Left hindlimb (tissue), 1 donor: ENCODE data around the gene CFB.

Source experiments
- DNase-seq: peaks from one replicate; pipeline ENCODE4 v3.0.0-alpha.2; 2018

The CFB gene

DNA sequence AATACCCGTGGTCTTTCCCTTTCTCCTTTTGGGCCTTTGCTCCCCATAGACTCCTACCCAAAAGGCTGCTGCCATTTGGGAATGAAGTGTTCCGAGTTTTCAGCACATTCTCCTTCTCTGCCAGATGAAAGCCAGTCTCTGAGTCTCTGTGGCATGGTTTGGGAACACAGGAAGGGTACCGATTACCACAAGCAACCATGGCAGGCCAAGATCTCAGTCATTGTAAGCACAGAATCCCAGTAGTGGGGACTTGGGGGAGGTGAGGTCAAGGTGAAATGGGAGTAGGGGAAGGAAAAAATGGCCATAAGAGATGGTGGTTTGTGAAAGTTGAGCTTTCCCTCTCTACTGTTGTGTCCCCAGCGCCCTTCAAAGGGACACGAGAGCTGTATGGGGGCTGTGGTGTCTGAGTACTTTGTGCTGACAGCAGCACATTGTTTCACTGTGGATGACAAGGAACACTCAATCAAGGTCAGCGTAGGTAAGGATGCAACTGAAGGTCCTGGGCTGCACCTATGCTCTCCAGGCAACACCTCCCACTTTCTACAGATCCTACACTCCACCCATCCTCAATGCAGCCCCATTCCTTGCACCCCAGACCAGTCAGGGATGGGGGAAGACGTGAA is 4.1 kb downstream of the CFB start:
- no peak for DNase-seq

DNA sequence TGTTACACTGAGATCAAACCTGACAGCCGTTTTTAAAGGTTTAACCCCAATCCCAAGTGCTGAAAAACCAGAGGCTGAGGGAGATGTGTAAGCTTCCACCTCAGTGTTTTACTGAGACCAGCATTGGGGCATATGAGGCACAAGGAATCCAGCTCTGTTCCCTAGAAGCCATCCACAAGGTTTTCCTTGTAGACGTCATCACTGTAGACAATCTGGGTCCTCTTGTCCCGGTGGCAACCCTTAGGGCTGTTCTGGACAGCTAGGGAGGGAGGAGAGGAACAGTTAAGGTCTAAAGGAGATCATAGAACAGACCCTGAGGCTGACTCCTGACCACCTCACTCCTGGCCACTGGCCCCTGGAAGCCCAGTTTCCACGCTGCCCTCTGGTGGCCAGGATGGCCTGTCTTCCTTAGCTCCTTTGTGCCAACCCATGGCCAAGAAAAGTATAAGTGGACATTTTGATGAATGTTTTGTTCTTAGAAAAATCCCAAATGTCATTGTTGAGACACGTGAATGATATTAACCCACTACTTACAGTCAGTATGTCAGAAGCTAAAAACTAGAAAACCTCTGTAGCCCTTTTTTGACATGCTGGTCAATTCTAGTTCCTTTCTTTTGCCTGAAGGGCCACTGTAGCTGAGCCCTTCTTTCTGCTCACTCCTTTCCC is 6.4 kb downstream of the CFB start:
- DNase-seq: no peak

DNA sequence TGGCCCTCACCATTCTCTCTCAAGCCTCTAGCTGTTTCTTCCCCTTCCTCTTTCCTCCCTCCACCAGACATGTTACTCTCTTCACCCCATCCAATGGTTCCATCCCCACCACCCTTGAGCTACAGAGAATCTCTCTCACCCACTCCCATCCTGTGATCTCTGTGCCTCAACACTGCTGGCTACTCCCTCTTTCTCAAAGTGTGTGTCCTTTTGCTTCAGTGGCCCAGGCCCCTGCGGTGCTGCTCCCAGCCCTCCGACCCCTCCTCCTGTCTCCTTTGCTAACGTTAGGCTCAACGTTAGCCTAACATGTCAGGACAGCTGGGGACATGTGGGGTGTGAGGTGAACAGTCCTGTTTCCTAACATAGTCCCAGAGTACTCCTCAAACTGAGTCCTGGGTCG is 7.0 kb downstream of the CFB start:
- DNase-seq: no peak

GRCh38 chr6:31954511-31954910 is 8.6 kb downstream of the CFB start:
- DNase-seq: no peak

DNA sequence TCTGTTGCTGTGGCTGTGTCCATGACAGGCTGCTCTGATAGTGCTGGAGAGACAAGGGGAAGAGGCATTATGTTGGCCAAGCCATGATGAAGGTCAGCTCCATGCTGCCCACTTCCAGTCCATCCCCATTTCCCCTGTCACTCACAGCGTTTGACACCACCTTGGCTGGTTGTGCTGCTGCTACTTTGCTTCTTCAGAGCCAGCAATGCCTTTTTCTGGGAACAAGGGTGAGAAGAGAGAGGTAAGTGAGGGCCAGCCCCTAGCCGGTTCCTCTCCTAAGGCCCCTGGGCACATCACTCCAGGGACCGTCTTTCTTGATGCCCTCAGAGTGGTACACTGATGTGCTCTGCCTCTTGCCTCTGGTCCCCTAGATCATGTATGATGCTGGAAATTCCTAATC is 10.9 kb downstream of the CFB start:
- no peak for DNase-seq

- no peak for DNase-seq
Measured at GRCh38 chr6:31958412-31958740, 12.5 kb downstream of the CFB start.

DNA sequence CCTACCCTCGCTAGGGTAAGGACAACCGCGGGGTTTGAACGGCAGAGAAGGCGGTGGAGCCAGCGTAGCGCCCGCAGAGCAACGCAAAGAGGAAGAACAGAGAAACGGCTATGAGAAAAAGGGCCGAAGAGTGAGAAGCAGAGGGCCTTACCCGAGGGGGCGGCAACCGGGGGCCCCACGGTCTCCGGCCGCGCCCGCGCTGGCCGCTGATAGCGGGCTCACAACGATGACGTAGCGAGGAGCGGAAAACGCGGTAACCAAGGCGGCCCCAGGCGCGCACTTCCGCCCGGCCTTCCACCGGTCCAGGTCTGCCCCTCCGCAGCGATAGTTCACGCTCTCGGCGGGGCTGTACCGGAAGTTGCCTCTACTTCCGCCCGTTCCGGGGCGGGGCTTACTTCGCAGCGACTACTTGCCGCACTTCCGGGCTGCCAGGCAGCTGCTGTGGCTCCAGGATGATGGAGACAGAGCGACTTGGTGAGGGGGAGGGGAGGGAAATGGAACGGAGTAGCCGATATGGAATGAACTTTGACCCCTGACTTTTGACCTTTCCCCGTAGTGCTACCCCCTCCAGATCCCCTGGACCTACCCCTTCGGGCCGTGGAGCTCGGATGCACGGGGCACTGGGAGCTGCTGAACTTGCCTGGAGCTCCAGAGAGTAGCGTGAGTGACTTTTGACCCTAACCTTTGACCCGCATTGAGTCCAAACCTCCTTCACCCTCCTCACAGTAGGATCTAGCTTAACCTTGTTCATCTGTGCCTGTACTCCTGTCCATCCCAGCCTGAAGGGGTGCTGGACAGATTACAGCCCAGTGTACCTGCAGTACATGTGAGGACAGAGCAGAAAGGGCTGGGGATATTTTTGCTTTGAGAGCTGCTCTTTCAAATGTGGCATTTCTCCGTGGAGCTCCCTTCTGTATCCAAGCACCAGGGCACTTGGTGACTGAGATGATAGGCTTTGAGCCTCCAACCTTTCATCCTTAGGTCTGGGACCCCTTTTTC is 13.1 kb downstream of the CFB start, which contains the start of the genes NELFE and SKIC2:
TSS of gene NELFE (minus strand) at position 231 of the 999 bp plus-strand sequence. CDS start 525 bp downstream, outside the sequence.
TSS of gene SKIC2 (plus strand) at position 435 of the 999 bp plus-strand sequence. CDS start at position 453, 18 bp downstream.
- DNase-seq: peak; percentile 99

GRCh38 chr6:31961616-31962015 is 15.7 kb downstream of the CFB start:
- peak; percentile 25 for DNase-seq

DNA sequence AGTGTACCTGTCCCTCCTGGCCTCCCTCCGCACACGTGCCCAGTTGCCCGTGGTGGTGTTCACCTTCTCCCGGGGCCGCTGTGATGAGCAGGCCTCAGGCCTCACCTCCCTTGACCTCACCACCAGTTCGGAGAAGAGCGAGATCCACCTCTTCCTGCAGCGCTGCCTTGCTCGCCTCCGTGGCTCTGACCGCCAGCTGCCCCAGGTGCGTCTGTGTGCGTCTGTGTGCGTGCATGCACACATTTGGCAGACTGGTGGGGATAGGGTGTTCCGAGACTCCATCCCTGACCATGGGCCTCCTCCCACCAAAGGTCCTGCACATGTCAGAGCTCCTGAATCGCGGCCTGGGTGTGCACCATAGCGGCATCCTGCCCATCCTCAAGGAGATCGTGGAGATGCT is 18.0 kb downstream of the CFB start:
- no peak for DNase-seq

DNA sequence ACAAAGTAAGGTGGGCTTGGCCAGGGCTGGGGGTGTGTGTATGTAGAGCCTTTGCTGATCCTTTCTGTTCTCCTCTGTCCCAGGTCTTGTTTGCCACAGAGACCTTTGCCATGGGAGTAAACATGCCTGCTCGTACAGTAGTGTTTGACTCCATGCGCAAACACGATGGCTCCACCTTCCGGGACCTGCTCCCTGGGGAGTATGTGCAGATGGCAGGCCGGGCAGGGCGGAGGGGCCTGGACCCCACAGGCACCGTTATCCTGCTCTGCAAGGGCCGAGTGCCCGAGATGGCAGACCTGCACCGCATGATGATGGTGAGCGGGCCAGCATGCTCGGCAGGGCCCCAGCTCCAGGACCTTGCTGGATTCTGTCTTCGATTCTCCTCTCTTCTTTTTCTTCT is 19.8 kb downstream of the CFB start:
- no peak for DNase-seq

DNA sequence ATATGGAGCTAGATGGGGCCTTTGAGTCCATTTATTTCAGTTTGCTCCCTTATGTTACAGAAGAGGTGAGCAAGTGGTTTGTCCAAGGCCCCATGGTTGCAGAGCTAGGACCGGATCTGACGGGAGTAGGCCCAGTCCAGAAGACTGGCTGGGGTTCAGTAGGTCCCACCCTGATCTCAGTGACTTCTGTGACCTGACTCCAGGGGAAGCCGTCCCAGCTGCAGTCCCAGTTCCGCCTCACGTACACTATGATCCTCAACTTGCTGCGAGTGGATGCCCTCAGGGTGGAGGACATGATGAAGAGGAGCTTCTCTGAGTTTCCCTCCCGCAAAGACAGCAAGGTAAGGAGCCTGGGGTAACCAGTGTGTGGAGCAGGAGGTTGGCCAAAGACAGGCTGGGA is 20.6 kb downstream of the CFB start:
- no peak for DNase-seq

- no peak for DNase-seq
Measured at GRCh38 chr6:31966997-31967925, 21.4 kb downstream of the CFB start.

DNA sequence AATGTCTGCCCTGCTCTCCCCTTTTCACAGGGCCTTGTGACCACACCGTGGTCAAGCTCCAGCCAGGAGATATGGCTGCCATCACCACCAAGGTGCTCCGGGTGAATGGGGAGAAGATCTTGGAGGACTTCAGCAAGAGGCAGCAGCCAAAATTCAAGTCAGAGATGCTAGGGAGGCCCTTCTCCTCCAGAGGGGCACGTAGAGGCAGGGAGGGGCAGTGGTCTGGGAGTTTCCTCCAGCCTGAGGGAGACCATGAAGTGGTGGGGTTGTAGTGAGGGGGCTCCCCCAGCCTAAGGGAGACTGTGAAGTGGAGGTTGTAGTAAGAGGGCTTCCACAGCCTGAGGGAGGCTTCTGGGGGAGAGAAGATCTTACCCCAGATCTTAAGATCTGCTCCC is 22.0 kb downstream of the CFB start:
- no peak for DNase-seq

- DNase-seq: no peak
Measured at GRCh38 chr6:31968326-31968725, 22.4 kb downstream of the CFB start.

- DNase-seq: no peak
Measured at GRCh38 chr6:31968791-31969711, 23.2 kb downstream of the CFB start.

DNA sequence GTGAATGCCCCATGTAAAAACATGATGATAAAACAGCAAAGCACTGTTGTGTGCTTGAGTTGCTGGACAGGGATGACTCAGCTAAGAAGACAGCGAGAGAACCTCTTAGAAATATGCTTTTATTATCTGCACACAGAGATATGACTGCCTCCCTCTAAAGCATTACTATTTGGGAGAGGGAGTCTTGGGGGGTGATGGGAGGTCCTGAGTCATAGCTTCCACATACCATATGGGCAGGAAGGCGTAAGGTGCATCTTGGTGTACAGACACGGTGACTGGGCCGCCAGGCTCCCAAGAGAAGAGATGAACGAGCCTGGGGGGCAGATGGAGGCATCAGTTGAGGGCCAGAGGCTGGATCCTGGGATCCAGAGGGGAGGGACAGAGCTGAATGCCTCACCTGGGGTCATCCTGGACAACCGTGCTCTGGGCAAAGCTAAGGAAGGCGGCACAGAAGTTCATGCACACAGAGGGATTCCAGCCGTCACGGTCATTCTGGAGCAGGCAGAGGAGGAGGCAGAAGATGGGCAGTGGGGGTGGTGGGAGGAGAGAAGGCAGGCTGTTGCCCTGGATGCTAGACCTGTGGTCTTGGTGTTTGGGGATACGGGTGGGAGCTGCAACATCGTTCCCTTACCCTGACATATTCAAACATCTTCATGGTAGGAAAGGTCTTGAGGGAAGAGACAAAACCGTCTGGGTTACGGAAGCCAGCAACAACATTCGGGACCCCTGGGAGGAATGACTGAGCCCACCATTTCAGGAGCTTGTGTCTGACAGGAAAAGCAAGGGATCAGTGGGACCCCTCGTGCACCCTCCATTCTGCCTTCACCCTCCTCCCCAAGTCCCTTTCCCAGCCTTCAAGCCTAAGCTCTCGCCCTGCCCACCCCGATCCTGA is 24.1 kb downstream of the CFB start:
- peak; percentile 27 for DNase-seq

DNA sequence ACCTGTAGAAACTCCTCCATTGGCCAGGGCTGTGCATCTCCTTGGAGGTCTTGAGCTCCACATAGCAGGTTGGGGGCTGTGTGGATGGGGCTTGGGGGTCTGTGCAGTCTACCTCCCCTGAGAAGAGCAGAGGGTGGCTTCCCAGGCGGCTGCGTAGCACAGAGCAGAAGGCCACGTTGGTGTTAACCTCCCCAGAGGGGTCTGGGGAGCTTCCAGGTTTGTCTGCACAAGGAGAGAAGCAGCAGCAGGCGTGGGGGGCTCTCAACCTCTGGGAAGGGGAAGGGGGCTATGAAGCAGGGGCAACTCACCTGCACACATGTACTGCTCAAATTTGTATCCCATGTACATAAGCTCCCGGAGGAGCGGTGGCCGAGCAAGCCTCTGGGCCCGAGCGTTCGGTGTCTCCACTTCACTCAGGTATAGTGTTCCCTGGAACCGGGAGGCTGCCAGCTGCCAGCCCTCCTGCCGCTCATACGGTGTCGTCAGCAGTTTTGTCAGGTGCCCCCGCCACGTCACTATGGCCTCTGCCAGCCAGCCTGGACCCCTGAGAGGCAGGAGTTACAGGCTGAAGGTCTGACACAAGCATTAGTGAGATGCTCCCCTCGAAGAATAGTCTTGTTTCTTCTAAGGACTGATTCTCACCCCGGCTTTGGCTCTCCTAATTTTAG is 24.8 kb downstream of the CFB start:
- peak; percentile 27 for DNase-seq

DNA sequence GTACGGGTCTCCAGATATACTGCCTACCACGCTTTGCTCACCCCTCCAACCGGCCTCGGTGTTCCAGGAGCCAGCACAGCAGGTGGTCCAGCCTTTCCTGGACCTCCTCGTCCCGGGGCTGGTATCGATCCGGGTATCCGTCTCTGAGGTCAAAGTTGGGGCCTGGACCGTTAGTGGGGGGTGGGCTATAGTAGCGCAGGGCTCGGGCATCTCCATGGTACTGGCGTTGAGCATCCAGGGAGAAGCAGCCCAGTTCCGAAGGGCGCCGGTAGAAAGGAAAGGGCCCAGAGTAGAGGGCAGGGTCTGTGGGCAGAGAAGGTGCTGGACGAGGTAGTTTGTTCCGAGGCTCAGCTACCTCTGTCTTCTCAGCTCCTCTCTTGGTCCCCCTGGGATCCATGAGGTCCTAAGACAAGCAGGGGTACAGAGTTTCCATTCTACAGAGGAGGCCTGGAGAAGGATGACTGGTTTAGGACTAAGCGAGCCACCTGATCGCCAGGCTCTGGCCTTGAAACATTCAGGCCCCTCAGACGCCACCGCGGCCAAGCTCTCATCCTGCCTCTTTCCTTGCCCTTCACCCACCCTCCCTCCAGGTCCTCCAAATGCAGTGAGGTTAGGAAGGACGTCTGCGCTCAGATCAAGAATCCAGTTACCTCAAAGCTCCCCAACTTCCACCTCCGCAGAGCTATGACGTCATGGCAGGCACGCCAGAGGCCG is 25.5 kb downstream of the CFB start:
- DNase-seq: peak; percentile 37
